ENCODE results near the gene PYGB.
A peak's percentile ranks its signal among the peaks of the same experiment; 100 is the strongest.
"Not testable (repeated sequence)": the region's sequence is repeated elsewhere in the genome, so short reads cannot be mapped to it uniquely, and the experiment has no call there.

Gene PYGB

DNA sequence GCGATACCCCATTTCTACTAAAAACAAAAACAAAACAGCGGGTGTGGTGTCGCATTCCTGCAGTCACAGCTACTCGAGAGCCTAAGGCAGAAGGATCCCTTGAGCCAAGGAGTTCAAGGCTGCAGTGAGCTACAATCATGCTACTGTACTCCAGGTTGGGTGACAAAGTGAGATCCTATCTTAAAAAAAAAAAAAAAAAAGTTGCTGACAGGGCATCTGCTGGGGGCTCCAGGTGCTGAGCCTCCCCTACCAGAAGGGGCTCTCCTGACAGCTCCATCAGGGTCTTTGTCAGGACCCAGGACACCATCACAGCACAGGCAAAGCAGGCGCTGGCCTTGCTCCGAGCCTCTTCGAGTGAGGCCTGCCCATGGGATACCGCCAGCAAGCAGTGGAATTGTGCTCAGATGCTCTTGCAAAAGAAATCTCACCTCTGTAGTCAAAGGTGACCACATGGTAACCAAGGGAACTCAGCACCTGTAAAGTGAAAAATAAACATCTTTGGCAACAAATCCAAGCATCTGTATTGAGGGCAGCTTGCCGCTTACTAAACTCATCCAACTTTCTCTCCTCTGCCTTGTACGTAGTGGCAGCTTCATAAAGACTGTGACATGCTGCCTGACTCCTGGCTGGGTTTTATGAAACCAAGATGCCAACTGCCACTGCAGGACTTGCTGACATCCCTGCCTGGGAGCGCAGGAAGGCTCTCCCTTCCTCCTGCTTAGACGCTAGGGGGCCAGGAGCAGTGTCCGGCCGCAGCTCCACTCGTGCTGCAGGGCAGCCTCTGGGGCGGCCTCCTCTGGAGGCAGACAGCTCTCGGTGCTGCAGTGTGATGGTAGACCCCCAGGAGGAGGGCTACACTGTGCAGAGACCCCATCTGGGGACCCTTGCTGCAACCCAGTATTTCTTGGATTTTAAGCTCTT lies 66.9 kb downstream of the PYGB start:
- peak in 1 of 4 experiments; percentile 4 for DNase-seq

DNA sequence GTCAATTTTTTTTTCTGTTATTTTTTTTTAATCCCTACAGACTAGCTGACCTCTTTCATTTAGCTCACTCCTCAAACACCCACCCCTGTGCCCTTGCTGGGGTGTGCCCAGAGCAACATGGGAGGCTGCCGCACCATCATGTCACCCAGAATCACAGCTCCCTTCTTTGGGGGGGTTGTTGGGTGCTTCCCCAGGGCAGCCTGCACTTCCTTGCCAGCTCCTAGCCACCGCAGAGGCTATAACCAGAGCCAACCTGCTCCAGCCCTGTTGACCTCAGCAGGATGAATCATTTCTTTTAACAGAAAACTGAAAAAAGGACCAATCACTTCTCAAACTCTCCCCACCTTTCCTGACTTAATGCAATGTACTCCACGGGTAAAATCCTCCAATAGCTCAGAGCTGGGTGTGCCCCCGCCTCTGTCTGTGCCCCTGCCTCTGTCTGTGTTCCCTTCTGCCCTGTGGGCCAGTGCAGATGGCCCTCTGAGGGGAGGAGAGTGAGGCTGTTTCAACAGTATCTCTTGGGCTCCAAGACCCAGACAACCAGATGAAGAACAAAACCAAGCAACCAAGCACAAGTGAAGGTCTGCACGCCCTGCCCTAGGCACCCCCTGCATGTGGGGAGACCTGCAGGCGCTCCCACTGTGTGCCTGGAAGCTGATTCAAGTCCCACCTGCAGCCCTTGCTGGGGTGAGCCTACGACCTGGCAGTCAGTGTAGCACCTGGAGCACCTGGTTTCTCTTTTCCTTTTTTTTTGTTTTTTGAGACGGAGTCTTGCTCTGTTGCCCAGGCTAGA lies 67.7 kb downstream of the PYGB start:
- peak; percentile 40 to 70 (median 50) for DNase-seq

DNA sequence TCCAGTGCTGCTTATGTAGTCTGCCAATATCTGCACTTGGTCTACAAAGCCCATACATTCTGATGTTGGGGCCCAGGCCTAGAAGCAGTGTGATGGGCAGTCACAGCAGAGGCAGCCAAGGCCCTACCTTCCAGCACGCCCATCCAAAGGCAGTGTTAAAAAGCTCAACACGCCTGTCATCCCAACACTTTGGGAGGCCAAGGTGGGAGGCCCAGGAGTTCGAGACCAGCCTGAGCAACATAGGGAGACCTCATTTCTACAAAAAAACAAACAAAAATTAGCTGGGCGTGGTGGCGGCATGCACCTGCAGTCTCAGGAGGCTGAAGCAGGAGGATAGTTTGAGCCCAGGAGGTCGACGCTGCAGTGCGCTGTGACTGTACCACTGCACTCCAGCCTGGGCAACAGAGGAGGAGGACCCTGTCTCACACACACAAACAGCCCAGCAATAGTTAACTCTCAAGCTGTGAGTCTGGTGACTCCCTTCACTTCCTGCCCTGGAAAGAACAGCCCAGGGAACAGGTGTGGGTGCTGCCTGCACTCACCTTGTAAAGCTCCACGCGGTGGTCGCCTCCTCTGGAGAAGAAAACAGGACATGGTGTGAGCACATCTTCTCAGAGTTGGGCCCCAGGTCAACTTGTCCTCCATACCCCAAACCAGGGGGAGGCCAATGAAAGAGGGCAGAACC lies 68.8 kb downstream of the PYGB start:
- DNase-seq, result peak in 1 of 4 experiments; percentile 2

DNA sequence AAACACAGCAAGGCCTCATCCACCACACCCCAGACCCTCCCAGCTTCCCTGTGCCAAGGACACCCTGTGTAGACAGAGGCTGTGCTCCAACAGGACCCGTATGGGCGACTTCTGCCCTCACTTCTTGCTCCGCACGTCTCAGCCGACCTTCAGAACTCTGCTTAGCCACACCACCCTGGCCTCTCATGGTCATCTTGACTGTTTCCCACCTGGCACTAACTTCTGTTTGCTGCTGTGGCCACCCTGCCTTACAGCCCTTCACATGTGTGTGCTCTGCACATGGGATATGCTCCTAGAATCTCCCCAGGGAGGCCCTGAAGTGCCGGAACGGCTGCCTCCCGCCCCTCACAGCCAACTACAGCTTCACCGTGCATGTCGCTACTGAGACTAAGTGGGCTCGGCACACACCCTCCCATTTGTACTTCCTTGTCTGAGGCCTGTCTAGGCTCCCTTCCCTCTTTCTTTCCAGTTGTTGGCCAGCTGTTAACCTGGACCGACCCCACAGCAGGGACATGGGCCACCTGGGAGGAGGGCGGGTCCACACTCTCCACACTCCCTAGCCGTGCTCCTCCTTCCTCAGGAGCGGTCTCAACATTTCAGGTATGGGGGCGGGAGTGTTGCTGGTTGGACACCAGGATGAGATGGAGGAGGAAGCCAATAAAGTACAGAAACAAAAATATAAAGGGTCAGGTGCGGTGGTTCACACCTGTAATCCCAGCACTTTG lies 69.6 kb downstream of the PYGB start:
- DNase-seq, result peak in 3 of 4 experiments; percentile 40 to 55 (median 53)

DNA sequence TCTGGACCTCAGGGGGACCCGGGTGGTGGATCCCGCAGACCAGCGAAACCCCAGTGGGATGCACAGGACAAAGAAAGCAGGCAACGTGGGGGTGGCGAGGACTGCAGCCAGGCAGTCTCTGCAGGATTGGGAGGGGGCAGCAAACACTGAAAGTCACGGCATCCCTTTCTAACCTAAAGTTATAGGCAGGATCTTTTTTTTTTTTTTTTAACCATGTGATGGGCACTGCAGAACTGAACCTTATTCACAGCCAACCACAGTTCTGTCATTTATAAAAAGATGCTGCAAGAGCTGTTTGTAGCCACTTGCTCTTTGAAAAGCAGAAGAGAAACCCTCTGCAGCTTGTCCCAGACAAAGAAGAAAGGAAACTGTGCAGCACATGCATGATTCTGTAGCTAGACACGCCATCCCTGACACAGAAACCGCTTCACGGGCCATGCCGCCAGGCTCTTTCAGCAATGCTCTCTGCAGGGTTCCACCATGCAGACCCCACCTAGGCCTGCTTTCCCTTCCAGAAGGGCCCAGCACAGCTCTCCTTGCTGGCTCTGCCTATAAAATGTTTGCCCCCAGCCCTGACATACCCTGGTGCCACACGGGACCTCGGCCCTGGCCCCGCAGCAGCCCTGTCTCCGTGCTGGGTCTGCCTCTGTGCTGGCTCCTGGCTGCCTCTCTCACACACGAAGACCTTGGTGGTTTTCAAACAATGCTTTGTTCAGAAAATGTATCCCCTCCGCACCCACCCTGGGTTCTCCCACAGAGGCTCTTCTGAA lies 70.8 kb downstream of the PYGB start:
- peak; percentile 87 to 97 (median 92) for DNase-seq

DNA sequence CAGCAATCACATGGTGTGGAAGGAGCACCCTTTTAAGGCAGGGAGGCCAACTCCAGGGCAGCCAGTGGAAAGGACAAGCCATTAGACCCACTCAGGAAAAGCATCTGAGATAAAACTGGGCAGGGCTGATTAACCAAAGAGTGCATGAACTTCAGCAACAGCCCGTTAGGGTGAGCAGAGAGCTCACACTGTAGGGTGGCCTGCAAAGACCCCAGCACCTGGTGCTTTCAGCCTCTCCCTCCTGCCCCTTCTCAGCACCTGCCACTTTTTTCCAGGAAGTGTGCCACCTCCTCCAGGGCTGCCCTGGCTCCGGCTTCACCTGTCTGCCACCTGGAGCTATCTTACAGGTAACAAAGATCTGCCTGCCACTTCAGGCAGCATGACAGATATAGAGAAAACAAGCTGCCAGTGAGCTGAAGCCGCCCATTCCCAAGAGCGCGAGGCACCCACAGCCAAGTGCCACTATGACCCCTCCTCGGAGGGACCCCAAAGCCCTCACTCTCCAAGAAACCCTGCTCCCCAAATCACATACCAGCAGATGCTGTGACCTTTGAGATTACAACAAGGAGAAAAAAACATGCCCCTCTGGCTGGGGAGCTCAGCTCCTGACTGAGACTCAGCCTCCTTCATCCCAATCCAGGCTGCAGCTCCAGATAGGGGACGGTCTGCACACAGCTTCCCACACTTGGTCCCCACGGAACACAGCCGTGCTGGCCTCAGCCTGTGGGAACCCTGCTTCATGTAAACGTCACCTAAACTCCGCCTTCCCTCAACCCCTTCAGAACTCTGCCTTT lies 71.6 kb downstream of the PYGB start:
- no peak for DNase-seq

DNA sequence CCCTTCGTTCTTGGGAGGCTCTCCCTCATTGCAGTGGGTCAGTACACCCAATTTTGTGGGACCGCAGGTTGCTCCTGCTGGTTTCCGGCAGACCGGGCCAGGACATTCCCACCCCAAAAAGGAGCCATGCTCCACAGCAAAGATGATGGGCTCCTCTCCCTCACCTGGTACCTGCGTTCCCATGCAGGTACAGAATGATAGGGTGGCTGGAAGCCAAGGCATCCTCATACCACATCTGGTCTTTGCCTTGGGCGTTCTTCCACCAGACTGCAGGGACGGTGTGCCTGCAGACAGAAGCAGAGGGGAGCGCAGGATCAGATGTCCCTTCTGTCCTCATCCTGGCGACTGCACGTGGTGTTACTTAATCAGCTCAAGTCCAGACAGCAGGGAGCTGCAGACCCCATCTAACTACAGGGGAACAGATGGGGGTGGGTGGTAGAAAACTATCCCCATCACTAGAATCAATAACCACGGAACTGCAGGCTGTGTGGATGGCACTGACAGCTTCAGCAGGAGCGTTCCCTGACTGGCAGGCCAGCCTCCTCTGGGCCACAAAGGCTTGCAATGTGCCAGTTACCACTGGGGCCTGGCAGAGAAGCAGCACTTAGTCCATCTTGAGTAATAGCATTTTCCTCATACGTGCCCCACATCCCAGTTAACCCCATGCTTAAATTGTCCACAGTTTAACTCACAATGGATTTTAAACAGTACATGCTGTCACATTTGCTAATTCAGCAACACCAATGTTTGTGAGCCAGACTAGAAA lies 72.3 kb downstream of the PYGB start:
- DNase-seq, result peak in 1 of 4 experiments; percentile 4

DNA sequence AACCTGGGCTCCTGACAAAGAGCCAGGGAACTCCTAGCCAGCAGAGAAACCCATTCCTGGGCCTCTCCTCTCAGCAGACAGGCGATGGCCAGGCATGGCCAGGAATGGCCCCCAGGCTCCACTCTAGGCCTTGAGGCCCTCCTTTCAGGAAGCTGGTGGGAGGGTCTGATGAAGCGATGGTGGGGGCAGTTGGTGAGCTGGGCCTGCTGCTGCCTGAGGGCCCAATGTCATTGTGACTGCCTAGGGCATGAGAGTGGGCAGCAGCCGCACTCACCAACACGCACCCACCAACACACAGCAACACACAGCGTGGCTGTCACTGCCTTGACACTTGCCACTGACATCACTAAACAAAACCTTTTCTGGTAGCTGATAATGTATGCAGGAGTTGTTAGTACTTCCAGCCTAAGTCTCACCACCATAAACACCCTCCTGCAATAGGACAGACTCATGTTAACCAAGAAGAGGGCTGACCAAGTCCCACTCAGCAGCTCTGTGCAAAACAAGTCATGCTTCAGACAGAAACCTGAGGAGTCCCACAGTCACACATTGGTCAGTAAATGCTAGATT lies 73.5 kb downstream of the PYGB start:
- peak; percentile 59 to 82 (median 64) for DNase-seq

DNA sequence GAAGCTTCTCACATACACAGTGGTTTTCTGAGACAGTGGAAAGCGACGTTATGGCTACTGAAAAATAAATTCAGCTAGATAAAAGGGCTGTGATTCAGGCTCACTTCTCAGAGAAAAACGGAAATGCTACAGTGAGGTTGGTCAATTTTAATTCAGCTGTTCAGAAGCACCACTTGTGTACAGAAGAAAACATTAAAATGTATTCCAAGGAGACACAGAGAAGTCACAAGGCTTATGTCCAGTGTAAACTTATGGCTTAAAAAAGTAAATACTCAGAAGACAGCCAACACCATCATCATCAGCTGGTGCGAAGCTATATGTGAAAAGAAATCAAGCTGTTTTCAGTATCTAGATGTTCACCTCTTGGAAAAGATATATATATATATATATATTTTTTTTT lies 74.1 kb downstream of the PYGB start:
- DNase-seq, result no peak

DNA sequence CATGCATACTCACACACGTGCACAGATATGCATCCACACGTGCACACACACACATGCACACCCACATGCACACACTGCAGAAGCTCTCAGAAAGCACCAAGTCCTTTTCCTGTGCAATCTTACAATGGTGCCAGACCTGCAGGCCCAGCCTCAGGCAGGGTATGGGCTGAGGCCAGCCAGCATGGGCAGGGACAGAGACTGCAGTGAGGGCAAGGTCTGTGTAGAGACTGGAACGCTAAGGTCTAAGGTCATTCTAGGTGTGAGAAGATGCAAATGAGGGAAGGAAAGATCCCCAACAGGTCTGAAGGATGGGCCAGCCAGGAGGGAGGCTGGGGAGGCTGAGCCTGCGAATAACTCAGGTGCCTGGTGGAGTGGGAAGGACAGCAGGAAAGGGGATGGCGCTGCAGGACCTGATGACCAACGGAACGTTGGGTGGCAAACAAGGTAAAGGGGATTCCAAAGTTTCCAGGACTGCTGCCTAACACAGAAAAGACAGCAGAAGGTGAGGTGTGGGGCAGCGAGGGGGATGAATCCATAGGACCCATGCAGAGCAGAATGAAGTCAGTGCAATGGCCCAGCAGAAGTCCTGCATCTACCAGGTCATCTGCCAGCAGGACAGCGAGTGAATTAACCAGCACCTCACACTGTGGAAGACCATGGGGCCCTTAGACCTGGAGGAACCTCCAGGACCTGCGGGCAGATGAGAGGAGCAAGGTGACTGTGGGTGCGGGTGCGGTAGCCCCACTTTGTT lies 75.8 kb downstream of the PYGB start:
- DNase-seq, result no peak

DNA sequence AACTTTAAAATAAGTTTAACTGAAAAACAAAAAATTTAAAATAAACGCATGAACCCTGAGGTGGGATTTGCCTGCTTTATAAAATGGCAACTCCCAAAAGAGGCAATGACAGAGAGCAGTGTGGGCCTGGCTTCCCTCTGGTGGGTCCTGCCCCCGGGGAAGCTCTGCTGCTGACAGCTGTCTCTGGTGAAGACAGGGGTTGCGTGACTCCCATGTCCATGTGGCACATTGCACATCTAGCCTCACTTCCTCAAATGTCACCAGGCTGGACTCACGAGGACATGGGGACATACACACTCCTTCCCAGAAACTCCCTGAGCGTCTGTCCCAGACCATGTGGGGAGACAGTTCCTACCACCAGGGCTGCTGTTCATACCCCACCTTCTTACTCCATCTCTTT lies 76.5 kb downstream of the PYGB start:
- DNase-seq, result peak; percentile 95 to 99 (median 96)

DNA sequence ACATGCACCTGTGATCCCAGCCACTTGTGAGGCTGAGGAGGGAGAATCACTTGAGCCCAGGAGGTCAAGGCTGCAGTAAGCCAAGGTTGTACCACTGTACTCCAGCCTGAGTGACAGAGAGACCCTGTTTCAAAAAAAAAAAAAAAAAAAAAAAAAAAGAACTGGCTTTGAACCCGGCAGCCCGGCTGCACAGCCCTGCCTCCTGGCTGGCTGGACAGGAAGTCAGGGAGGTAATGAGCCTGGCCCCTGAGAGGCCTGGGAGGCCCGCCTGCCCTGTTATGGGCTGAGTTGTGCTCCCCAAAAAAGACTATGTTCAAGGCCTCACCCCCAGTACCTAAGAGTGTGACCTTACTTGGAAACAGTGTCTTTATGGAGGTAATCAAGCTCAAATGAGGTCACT lies 77.2 kb downstream of the PYGB start:
- peak in 3 of 4 experiments; percentile 28 to 61 (median 49) for DNase-seq

DNA sequence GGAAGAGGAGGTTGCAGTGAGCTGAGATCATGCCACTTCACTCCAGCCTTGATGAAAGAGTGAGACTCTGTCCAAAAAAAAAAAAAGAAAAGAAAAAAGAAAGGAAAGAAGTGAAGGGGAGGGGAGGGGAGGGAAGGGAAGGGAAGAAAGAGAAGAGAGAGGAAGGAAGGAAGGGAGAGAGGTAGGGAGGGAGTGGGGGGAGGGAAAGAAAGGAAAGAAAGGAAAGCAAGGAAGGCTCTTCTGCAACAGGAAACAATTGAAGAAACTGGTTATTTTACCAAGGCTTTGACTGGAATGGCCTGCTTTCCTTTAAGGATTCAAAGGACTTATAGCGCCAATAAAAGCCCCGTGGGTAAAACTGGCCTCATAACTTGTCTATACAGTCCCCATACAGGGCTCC lies 78.1 kb downstream of the PYGB start:
- no peak for DNase-seq

DNA sequence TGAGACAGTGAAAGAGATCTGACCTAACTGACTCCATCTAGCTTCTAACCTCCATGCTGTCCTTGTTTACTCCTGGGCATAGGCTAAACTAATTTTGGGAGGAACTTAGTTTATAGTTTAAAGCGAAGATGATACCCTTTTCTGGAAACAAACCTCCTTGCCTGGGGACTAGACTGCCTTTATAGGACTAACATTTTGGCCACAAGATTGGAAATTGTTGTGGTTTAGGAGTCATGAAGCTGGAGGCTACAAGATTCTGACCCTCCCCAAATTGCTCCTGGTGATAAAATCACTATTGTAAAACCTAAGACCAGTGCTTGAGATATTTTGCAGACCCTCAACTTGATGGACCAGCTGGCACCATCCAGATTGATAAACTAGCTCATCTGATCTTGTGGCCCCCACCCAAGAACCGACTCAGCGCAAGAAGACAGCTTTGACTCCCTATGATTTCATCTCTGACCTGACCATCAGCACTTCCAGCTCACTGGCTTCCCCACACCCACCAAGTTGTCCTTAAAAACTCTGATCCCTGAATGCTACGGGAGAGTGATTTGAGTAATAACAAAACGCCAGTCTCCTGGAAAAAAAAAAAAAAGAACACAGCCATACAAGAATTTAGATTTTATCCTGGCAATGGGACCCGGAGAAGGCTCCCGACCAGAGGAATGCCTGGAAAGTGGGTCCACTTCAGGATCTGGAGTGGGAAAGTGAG lies 79.8 kb downstream of the PYGB start:
- peak in 2 of 4 experiments; percentile 50 for DNase-seq

DNA sequence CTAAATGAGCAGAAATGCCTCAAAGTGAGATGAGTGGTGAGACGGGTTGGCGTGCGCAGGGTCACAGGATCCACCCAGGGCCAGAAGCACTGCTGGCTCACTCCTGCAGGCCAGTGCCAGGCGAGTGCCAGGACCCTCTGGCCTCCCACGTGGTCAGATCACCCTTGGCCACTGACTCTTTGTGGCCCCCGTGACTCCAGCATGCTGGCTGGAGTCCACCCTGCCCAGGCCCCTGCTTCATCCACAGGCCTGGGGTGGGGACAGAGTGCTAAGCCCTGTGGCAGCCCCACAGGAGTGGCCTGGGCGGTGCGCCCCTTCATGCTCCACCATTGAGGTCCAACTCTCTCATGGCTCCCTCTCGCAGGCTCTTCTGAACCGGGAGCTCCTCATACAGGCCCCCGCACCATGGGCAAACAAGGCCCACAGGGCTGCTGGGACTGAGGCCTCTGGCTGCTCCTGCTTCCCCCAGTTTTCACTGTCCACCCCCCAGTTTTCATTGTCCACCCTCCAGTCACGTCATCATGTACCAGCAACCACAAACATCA lies 81.1 kb downstream of the PYGB start:
- no peak for DNase-seq

DNA sequence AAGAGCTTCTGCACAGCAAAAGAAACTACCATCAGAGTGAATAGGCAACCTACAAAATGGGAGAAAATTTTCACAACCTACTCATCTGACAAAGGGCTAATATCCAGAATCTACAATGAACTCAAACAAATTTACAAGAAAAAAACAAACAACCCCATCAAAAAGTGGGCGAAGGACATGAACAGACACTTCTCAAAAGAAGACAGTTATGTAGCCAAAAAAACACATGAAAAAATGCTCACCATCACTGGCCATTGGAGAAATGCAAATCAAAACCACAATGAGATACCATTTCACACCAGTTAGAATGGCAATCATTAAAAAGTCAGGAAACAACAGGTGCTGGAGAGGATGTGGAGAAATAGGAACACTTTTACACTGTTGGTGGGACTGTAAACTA lies 87.1 kb downstream of the PYGB start:
- DNase-seq, result not testable (repeated sequence)

DNA sequence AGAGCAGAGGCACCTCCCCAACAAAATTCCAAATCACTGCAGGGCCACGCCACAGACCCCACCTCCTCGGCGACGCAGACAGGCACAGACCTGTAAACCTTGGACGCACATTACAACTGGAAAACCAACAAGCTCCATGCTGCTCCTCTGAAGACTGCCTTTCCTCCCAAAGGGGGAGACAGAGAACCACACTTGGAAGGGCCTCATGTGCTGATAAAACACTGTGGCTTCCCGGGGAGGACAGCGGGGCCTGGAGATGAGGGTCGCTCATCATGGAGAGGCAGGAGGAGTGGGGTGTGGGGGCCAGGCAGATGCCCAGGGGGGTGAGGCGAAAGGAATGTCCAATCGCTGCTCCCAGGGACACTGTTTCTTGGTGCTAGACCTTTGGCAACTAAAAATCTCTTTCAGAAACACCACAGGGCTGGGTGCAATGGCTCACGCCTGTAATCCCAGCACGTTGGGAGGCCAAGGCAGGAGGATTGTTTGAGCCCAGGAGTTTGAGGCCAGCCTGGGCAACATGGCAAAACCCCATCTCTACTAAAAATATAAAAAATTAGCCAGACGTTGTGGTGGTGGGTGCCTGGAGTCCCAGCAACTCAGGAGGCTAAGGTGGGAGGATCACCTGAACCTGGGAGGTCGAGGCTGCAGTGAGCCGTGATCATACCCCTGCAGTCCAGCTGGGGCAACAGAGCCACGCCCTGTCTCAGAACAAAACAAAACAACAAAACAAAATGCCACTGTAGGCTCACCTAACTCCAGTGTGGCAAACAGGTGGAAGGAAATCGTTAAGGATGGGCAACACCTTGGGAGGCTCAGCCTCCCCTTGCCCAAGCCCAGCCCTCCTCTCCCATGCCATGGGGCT lies 88.9 kb downstream of the PYGB start:
- no peak for DNase-seq

Measured in suppressor macrophage (primary cell).